Measurements from ENCODE around the gene SMIM24.
"Not testable (repeated sequence)": the region's sequence is repeated elsewhere in the genome, so short reads cannot be mapped to it uniquely, and the experiment has no call there.

SMIM24 gene

DNA sequence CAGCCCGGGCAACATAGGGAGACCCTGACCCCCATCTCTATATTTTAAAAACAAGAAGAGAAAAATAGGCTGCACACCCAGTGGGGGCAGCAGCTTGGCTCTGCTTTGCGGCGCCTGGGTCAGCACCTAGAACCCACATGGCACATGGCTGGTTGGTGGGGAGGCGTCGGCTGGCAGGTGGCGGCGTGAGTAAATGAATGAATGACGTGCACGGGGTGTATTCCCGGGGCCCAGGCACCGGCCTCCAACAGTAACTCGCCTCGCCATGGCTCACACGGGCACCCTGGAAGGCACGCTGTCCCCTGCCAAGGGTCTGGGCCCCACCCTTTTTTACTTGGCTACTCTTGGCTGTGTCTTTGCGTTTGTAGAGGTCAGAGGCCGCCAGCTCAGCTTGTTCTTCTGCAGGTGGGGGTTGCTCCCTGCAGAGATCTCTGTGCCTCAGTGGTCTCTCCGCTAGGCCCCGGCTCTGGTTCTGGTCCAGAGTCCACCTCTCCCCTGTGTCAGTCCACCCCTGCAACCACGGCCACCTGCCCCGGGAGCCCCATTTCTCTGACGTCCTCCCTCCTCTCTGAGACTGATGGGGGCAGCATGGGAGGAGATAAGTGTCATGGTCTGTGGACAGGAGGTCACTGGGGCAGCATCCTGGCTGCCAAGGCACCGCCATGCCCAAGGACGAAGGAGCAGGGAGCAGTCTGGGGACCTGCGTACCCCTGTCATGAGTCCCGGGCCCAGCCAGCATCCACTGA is 31.4 kb upstream of the SMIM24 start:
- H3K27me3 ChIP-seq (ENCODE audit: control insufficient read depth, insufficient read depth, low read length) = no peaks in the 10 kb centered on the region
- no peak overlapping the region for H3K9ac ChIP-seq (ENCODE audit: low read length)
- H3K36me3 ChIP-seq (ENCODE audit: control insufficient read depth, insufficient read depth, low read length) = no peaks in the 10 kb centered on the region
- H3K4me1 ChIP-seq (ENCODE audit: control insufficient read depth, insufficient read depth, low read length) = peaks cover 12% of the 10 kb centered on the region
- no peak overlapping the region for H3K4me3 ChIP-seq (ENCODE audit: low read length)
- no peaks in the 10 kb centered on the region for H3K9me3 ChIP-seq (ENCODE audit: control insufficient read depth, low read length)

DNA sequence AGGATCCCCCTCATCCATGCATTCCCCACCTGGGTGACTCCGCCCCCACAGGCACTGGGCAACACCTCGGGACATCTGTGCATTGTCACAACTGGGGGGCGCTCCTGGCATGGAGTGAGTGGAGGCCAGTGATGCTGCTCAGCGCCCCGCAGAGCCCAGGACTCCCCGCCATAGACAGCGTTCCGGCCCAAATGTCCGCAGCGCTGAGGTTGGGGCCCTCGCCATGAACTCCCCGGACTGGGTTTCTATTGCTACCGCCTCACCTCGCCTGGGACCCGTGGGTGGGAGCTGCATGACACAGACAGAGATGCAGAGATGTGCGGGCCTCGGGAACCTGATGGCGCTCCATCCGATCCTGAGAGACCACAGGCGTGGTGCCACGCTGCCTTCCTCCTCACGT is 30.4 kb upstream of the SMIM24 start:
- H3K9ac ChIP-seq (ENCODE audit: low read length) = no peak overlapping the region
- no peak overlapping the region for H3K4me3 ChIP-seq (ENCODE audit: low read length)
- no peaks in the 10 kb centered on the region for H3K27me3 ChIP-seq (ENCODE audit: control insufficient read depth, insufficient read depth, low read length)
- no peaks in the 10 kb centered on the region for H3K36me3 ChIP-seq (ENCODE audit: control insufficient read depth, insufficient read depth, low read length)
- H3K9me3 ChIP-seq (ENCODE audit: control insufficient read depth, low read length) = no peaks in the 10 kb centered on the region
- peaks cover 4% of the 10 kb centered on the region for H3K4me1 ChIP-seq (ENCODE audit: control insufficient read depth, insufficient read depth, low read length)

DNA sequence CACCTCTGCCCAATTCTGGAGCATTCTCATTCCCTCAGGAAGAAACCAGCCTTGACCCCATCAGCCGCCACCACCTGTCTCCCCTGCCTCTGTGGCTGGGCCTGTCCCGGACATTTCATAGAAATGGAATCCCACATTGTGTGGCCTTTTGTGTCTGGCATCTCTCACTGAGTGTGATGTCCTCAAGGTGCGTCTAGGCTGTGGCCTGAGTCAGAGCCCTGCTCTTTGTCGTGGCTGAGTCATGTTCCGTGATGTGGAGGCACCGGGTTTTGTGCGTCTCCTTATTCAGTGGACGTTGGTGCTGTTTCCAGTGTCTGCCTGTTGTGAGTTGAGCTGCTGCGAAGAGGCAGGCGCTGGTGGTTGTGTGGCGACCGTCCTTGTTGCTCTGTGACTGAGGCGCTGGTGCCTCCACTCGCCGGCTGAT is 29.3 kb upstream of the SMIM24 start:
- H3K4me1 ChIP-seq (ENCODE audit: control insufficient read depth, insufficient read depth, low read length) = peaks cover 4% of the 10 kb centered on the region

DNA sequence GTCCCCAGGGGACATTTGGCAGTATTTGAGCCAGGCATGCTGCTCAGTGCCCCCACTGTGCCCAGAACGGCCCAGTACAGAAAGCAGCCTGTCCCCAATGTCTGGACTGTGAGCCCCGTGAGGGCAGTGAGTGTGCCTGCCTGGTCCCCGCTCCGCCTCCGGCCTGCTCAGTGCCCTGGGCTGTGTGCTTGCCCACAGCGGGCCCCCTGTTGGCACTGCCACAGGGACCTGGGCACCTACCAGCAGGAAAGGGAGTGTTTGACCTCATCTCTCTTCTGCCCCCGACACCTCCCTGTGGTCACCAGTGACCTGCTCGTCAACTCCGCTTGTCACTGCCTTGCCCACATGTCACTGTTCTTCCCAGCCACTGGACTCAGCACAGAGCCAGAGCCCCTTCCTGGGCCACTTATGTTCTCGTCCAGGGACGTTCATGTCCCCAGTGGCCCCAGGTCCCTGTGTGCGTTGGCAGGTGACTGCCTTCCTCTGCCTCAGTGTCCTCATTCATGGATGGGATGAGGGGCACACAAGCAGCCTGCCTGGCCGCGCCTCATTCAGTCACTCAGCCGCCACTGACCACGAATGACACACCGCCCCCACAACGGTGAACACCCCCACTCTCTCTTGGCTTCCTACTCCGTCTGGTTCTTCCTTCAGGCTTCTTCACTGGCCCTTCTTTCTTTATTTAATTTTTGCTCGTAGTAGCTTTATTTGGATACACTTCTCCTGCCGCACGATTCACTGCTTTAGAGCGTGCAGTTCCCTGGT is 28.6 kb upstream of the SMIM24 start:
- Histone ChIP-seq H3K9ac (ENCODE audit: low read length) (no peak overlapping the region), H3K9me3 (ENCODE audit: control insufficient read depth, low read length) (no peaks in the 10 kb centered on the region), H3K27me3 (ENCODE audit: control insufficient read depth, insufficient read depth, low read length) (no peaks in the 10 kb centered on the region), H3K4me3 (ENCODE audit: low read length) (no peak overlapping the region), H3K4me1 (ENCODE audit: control insufficient read depth, insufficient read depth, low read length) (peaks cover 4% of the 10 kb centered on the region), H3K36me3 (ENCODE audit: control insufficient read depth, insufficient read depth, low read length) (no peaks in the 10 kb centered on the region)

More for the DNA sequence above, 29.3 kb upstream of the SMIM24 start:
- H3K4me3 ChIP-seq (ENCODE audit: low read length) = no peak overlapping the region
- H3K36me3 ChIP-seq (ENCODE audit: control insufficient read depth, insufficient read depth, low read length) = no peaks in the 10 kb centered on the region
- H3K9ac ChIP-seq (ENCODE audit: low read length) = no peak overlapping the region
- no peaks in the 10 kb centered on the region for H3K9me3 ChIP-seq (ENCODE audit: control insufficient read depth, low read length)
- H3K27me3 ChIP-seq (ENCODE audit: control insufficient read depth, insufficient read depth, low read length) = no peaks in the 10 kb centered on the region

DNA sequence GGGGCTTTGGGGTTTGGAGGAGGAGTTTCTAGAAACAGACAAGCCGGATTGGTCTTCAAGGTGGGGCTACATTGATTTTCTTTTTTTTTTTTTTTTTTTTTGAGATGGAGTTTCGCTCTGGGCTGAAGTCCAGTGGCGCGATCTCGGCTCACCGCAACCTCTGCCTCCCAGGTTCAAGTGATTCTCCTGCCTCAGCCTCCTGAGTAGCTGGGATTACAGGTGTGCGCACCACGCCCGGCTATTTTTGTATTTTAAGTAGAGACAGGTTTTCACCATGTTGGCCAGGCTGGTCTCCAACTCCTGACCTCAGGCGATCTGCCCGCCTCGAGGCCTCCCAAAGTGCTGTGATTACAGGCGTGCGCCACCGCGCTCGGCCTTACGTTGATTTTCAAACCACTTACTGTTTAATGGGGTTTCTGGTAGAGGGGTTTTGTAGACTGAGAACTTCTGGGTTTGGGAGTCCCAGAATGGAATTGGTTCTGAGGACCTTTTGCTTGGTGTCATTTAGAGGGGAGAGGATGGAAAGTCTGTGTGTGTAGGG is 27.9 kb upstream of the SMIM24 start:
- not testable (repeated sequence) for H3K4me1 ChIP-seq (ENCODE audit: control insufficient read depth, insufficient read depth, low read length); H3K36me3 ChIP-seq (ENCODE audit: control insufficient read depth, insufficient read depth, low read length); H3K9me3 ChIP-seq (ENCODE audit: control insufficient read depth, low read length); H3K4me3 ChIP-seq (ENCODE audit: low read length); H3K27me3 ChIP-seq (ENCODE audit: control insufficient read depth, insufficient read depth, low read length); H3K9ac ChIP-seq (ENCODE audit: low read length)

DNA sequence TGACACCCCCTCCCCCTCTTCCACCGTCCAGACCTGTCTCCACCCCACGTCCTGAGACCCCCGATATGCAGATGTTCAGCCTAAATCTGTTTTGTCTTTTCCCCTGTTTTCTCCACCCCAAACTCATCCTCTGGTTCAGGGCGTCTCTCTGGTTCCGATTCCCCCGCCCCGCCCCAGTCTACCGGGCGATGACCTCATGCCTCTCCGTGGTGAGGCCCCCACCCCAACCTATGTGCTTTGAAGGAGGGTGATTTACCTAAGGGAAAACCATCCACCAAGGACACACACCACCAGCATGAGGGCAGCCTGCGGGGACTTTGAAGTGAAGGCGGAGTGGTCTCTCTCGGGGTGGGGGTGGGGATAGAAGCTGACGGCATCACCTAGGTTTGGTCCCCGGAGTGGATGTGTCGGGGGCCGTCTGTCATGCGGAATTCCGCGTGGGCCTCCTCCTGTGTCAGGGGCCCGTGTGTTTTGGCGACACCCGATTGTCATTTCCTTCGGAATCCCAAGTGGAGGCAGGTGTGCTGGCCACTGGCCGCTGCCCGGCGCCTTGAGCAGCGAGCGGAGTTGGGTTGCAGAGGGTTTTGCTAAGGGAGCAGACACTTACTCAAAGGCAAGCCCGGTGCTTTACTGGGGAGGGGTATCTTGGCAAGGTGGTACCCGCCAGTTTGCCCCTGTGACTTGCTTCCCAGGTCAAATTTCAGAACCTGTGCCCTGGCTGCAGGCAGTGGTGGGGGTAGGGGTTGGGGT is 27.2 kb upstream of the SMIM24 start:
- Histone ChIP-seq H3K9me3 (ENCODE audit: control insufficient read depth, low read length) (no peaks in the 10 kb centered on the region), H3K9ac (ENCODE audit: low read length) (peak overlapping the region; percentile 94), H3K4me1 (ENCODE audit: control insufficient read depth, insufficient read depth, low read length) (peaks cover 4% of the 10 kb centered on the region)

DNA sequence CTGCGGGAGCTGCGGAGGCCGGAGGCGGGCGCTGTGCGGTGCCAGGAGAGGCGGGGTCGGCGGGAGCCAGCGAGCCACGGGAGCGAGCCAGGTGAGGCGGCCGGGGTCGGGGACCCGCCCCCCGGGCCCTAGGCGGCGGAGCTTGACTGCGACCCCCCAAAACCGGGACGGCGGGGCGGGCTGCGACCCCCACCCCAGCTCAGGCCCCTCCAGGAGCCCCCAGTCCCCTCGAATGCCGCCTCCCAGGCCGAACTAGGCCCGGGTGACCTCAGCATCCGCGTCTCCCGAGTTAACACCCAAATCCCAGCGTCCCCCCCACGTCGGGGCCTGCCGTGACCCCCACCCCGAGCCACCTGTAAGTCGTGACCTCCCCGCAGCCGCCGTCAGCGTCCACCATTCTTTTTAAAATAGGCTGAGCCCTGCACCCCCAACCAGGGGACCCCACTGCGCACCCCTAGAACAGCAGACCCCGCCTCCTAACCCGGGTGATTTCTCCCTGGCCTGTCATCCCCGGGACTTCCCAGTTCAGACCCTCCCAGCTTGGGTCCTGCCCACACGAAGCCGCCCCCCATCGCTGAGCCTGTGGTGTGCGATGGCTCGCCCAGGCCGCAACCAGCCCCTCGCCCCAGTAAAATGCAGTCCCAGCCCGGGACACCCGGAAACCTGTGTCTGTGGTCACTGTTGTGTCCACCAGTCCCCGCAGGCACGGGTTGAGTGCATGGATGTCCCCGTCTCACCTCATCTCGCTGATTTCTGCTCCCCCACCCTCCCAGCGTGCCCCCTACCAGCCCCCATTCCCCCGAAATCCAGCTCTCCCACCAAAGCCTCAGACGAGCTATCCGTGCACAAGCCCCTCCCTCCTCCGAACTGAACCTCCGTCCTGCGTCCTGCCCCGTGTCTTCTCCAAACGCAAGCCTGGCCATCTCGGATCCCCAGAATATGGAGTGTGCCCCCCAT is 26.3 kb upstream of the SMIM24 start:
- Histone ChIP-seq H3K4me3 (ENCODE audit: low read length) (peak overlapping the region; percentile 63), H3K4me1 (ENCODE audit: control insufficient read depth, insufficient read depth, low read length) (peaks cover 2% of the 10 kb centered on the region), H3K27me3 (ENCODE audit: control insufficient read depth, insufficient read depth, low read length) (no peaks in the 10 kb centered on the region), H3K9ac (ENCODE audit: low read length) (peak overlapping the region; percentile 94), H3K36me3 (ENCODE audit: control insufficient read depth, insufficient read depth, low read length) (no peaks in the 10 kb centered on the region), H3K9me3 (ENCODE audit: control insufficient read depth, low read length) (no peaks in the 10 kb centered on the region)

More for the DNA sequence above, 27.2 kb upstream of the SMIM24 start:
- H3K27me3 ChIP-seq (ENCODE audit: control insufficient read depth, insufficient read depth, low read length) = no peaks in the 10 kb centered on the region
- peak overlapping the region; percentile 63 for H3K4me3 ChIP-seq (ENCODE audit: low read length)
- no peaks in the 10 kb centered on the region for H3K36me3 ChIP-seq (ENCODE audit: control insufficient read depth, insufficient read depth, low read length)

DNA sequence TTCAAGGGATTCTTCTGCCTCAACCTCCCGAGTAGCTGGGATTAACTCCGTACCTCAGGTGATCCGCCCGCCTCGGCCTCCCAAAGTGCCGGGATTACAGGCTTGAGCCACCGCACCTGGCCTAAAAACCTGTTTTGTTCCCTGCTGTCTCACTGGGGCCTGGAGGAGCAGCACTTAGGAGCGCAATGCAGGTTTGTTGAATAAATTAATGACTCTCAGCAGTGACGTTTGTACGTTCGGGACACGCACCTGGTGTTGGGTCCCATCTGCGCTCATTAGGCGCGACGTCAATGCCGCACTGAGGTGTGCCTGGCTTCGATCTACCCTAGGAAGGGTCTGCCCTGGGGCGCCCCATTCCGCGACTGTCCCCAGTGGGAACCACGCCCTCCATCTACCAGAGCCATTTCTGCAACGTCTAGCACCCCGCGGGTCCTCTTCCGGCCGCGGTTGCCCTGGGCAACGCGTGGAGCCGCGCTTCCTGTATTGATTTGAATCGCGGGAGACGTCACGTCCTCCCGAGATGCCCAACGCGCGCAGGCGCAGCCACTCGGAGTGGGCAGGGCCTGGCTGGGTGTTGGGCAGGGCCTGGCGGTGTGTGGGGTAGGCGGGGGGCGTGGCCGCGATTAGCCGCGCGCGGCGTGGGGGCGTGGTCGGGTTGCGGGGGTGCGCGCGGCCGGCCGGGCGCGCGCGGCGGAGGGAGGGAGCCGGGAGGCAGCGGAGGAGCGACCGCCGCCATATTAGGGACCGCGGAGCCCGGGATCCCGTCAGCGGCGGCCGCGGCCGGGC is 25.5 kb upstream of the SMIM24 start, which contains the start of gene FZR1:
TSS of gene FZR1 (plus strand) at position 714 of the 786 bp plus-strand sequence. CDS start 16,679 bp downstream, outside the sequence.
- Histone ChIP-seq H3K36me3 (ENCODE audit: control insufficient read depth, insufficient read depth, low read length) (no peaks in the 10 kb centered on the region), H3K4me1 (ENCODE audit: control insufficient read depth, insufficient read depth, low read length) (no peaks in the 10 kb centered on the region)

DNA sequence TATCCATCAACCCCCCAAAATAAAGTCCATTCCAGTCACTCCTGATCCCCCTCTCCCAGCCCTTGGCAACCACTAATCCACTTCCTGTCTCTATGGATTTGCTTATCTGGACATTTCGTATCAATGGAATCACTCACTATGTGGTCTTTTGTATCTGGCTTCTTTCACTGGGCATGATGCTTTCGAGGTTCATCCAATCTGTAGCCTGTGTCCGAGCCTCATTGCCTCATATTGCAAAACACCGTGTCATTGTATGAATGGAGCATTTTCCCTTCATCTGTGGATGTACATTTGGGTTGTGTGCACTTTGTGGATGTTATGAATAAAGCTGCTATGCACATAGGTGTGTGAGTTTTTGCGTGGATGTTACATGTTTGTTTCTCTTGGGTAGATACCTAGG is 24.4 kb upstream of the SMIM24 start:
- Histone ChIP-seq H3K4me1 (ENCODE audit: control insufficient read depth, insufficient read depth, low read length) (peaks cover 3% of the 10 kb centered on the region), H3K36me3 (ENCODE audit: control insufficient read depth, insufficient read depth, low read length) (no peaks in the 10 kb centered on the region), H3K9me3 (ENCODE audit: control insufficient read depth, low read length) (no peaks in the 10 kb centered on the region), H3K27me3 (ENCODE audit: control insufficient read depth, insufficient read depth, low read length) (no peaks in the 10 kb centered on the region), H3K9ac (ENCODE audit: low read length) (no peak overlapping the region), H3K4me3 (ENCODE audit: low read length) (no peak overlapping the region)

More for the DNA sequence above, 25.5 kb upstream of the SMIM24 start, which contains the start of gene FZR1:
- Histone ChIP-seq H3K27me3 (ENCODE audit: control insufficient read depth, insufficient read depth, low read length) (no peaks in the 10 kb centered on the region), H3K4me3 (ENCODE audit: low read length) (peak within 1 kb of the TSS; percentile 63), H3K9me3 (ENCODE audit: control insufficient read depth, low read length) (no peaks in the 10 kb centered on the region), H3K9ac (ENCODE audit: low read length) (peak within 1 kb of the TSS; percentile 94)

DNA sequence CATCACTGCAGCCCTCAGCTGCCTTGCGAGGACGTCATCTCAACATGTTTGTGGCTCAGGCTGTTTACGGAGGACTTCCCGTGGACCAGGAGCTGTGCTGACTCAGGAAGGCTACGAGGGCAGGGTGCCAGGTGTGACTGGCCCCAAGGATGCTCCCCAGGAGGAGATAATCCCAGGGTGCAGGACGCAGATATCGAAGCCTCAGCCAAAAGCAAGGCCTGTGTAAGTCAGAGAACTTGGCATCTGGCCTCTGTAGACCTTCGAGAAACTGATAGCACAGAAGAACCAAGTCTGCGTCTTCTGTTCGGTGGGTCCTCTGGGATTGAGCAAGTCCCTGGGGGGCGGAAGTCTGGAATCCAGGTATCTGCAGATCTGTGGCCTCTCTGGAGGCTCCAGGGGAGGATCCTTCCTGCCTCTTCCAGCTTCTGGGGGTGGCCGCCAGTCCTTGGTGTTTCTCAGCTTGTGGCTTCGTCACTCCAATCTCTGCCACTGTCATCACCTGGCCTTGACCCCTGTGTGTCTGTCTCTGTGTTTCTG is 22.8 kb upstream of the SMIM24 start:
- no peak overlapping the region for H3K4me3 ChIP-seq (ENCODE audit: low read length)
- no peaks in the 10 kb centered on the region for H3K9me3 ChIP-seq (ENCODE audit: control insufficient read depth, low read length)

More for the DNA sequence above, 22.8 kb upstream of the SMIM24 start:
- Histone ChIP-seq H3K4me1 (ENCODE audit: control insufficient read depth, insufficient read depth, low read length) (peaks cover 5% of the 10 kb centered on the region), H3K36me3 (ENCODE audit: control insufficient read depth, insufficient read depth, low read length) (no peaks in the 10 kb centered on the region), H3K9ac (ENCODE audit: low read length) (no peak overlapping the region), H3K27me3 (ENCODE audit: control insufficient read depth, insufficient read depth, low read length) (no peaks in the 10 kb centered on the region)

All from mucosa of stomach (tissue), 1 donor.